ENCODE data around the gene MRPL52. TPM values are rescaled to one million over a fixed set of nuclear protein-coding genes. Genes with fewer than 3 reads are reported as not detected.

Gene MRPL52
- total and polyA plus RNA-seq, 2 of the 13 experiments (the other 11 are each of a cell fraction or from before 2014, with no cell fraction given): 118 to 329 TPM

GRCh38 chr14:22865424-22866405, 36.0 kb downstream of the MRPL52 start (continued):
- peak; percentile 35; the same call in 1 of the 2 replicates for TF ChIP-seq SMC3 (IDR thresholded peaks at IDR 0.05; ENCODE audit: low read length)
- no peak for TF ChIP-seq SNAPC2 (CRISPR knock-in tag; IDR thresholded peaks at IDR 0.05)
- TF ChIP-seq, protein P1, sequence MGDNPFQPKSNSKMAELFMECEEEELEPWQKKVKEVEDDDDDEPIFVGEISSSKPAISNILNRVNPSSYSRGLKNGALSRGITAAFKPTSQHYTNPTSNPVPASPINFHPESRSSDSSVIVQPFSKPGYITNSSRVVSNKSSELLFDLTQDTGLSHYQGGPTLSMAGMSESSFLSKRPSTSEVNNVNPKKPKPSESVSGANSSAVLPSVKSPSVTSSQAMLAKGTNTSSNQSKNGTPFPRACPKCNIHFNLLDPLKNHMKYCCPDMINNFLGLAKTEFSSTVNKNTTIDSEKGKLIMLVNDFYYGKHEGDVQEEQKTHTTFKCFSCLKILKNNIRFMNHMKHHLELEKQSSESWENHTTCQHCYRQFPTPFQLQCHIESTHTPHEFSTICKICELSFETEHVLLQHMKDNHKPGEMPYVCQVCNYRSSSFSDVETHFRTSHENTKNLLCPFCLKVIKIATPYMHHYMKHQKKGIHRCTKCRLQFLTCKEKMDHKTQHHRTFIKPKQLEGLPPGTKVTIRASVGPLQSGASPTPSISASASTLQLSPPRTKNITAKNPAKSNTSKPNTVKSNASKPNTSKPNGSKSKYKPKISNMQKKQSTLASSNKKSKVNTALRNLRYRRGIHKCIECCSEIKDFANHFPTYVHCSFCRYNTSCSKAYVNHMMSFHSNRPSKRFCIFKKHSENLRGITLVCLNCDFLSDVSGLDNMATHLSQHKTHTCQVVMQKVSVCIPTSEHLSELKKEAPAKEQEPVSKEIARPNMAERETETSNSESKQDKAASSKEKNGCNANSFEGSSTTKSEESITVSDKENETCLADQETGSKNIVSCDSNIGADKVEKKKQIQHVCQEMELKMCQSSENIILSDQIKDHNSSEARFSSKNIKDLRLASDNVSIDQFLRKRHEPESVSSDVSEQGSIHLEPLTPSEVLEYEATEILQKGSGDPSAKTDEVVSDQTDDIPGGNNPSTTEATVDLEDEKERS (CRISPR knock-in tag; IDR thresholded peaks at IDR 0.05): 0 out of 2 replicates have a peak, but pooled peaks have one; percentile 30
- peak; percentile 45 for TF ChIP-seq XRCC5 (optimal IDR thresholded peaks at IDR 0.05; ENCODE audit: low read length)
- no peak for TF ChIP-seq CCAR2 (optimal IDR thresholded peaks at IDR 0.05; ENCODE audit: low read depth, low read length)
- TF ChIP-seq IRF2 (CRISPR knock-in tag; IDR thresholded peaks at IDR 0.05): no peak
- TF ChIP-seq PAWR (CRISPR knock-in tag; IDR thresholded peaks at IDR 0.05; ENCODE audit: borderline replicate concordance): no peak
- 0 out of 2 replicates have a peak, but pooled peaks have one; percentile 66 for TF ChIP-seq ZBTB42 (CRISPR knock-in tag; IDR thresholded peaks at IDR 0.05)
- peak; percentile 56; the same call in 1 of the 2 replicates for TF ChIP-seq ZMYM3 (CRISPR knock-in tag; IDR thresholded peaks at IDR 0.05)
- TF ChIP-seq ZNF33B (CRISPR knock-in tag; IDR thresholded peaks at IDR 0.05): no peak
- no peak for TF ChIP-seq ZNF557 (CRISPR knock-in tag; IDR thresholded peaks at IDR 0.05)
- TF ChIP-seq MAFK (conservative IDR thresholded peaks at IDR 0.05 in 1 of 2, IDR thresholded peaks at IDR 0.05 in 1 of 2; ENCODE audit: low read length in 2 of 2): 0 out of 4 replicates have a peak, but pooled peaks have one; percentile 11 to 20
- TF ChIP-seq ZNF101 (CRISPR knock-in tag; IDR thresholded peaks at IDR 0.05; ENCODE audit: borderline replicate concordance, low read depth): no peak
- no peak for TF ChIP-seq ZNF329 (CRISPR knock-in tag; IDR thresholded peaks at IDR 0.05; ENCODE audit: low read depth)
- no peak for TF ChIP-seq ZNF605 (CRISPR knock-in tag; IDR thresholded peaks at IDR 0.05)
- TF ChIP-seq ZBTB7A (CRISPR knock-in tag; IDR thresholded peaks at IDR 0.05): no peak
- peak; percentile 70 for TF ChIP-seq CTCF (CRISPR knock-in tag; IDR thresholded peaks at IDR 0.05)
- TF ChIP-seq, protein P2, sequence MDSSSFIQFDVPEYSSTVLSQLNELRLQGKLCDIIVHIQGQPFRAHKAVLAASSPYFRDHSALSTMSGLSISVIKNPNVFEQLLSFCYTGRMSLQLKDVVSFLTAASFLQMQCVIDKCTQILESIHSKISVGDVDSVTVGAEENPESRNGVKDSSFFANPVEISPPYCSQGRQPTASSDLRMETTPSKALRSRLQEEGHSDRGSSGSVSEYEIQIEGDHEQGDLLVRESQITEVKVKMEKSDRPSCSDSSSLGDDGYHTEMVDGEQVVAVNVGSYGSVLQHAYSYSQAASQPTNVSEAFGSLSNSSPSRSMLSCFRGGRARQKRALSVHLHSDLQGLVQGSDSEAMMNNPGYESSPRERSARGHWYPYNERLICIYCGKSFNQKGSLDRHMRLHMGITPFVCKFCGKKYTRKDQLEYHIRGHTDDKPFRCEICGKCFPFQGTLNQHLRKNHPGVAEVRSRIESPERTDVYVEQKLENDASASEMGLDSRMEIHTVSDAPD (CRISPR knock-in tag; IDR thresholded peaks at IDR 0.05): no peak

All from HepG2 (cell line).